Ishikawa (cell line): ENCODE measurements around the gene LDHA.

Experiments used
- CEBPB ChIP-seq: IDR thresholded peaks from 2 replicates; pipeline ENCODE4 v1.6.1; 2012
- EP300 ChIP-seq: IDR thresholded peaks from 2 replicates; pipeline ENCODE4 v1.6.1; 2012; ENCODE audit warnings: borderline replicate concordance
- MAX ChIP-seq: IDR thresholded peaks from 2 replicates; pipeline ENCODE4 v1.6.1; 2012
- RAD21 ChIP-seq: IDR thresholded peaks from 2 replicates; pipeline ENCODE4 v1.6.1; 2012; ENCODE audit warnings: low read depth
- REST ChIP-seq: IDR thresholded peaks from 2 replicates; pipeline ENCODE4 v1.6.1; 2012; ENCODE audit warnings: low read depth, mild to moderate bottlenecking
- TAF1 ChIP-seq: IDR thresholded peaks from 2 replicates; pipeline ENCODE4 v1.6.1; 2012; ENCODE audit warnings: low read depth, mild to moderate bottlenecking
- TCF12 ChIP-seq: IDR thresholded peaks from 2 replicates; pipeline ENCODE4 v1.6.1; 2012; ENCODE audit warnings: low read depth
- TEAD4 ChIP-seq: IDR thresholded peaks from 2 replicates; pipeline ENCODE4 v1.6.1; 2012
- USF1 ChIP-seq: IDR thresholded peaks from 2 replicates; pipeline ENCODE4 v1.6.1; 2012
- YY1 ChIP-seq: IDR thresholded peaks from 2 replicates; pipeline ENCODE4 v1.6.1; 2012; ENCODE audit warnings: low read depth
- ZBTB7A ChIP-seq: IDR thresholded peaks from 2 replicates; pipeline ENCODE4 v1.6.1; 2012; ENCODE audit warnings: low read depth

- TF ChIP-seq EP300 (no peak), REST (no peak), RAD21 (no peak), CEBPB (no peak), ZBTB7A (no peak), MAX (no peak), TAF1 (no peak), USF1 (no peak), TCF12 (no peak), TEAD4 (no peak), YY1 (no peak)
Measured at GRCh38 chr11:18393581-18394274, 635 bp upstream of the LDHA start.
